ENCODE results near the gene PSMG4.

PSMG4 gene

DNA sequence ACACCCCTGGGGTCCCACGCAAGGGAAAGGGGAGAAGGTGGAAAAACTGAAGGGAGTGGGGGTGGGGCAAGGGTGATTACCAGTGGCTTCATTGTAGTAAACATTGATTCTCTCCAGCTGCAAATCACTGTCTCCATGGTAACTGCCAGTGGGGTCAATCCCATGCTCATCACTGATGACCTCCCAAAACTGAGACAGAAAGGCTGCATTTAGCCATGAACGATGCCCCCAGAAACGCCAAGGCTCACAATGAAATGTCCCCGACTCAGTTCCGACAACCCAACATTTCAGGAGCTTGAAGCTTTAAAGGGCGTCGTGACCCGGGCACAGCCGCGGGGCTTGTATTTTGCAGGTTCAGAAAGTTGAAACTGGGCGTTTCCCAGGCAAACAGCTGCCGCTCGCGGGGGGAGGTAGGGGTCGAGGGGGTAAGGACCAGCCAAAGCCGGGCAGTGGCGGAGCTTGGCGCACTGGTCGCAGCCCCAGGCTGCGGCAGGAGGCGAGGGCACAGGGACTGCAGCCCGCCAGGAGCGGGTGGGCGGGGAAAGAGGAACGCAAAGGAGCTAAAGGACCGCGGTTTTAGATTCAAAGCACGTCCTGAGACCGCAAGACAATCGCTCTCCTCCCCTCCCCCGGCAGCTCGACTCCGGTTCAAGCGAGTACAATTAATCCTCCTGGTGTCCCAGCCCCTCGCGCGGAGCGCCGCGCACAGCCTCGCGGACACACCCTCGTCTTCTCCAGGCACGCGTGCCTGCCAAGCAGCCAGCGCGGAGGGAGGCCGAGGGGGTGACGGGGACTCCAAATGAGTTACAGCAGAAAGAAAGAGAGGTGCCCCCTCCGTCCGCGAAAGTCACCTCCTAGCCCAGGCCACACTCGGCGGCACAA is 32.0 kb upstream of the PSMG4 start:
- DNase-seq (ENCODE audit: low read depth) = no peak
- TF ChIP-seq, protein P1, sequence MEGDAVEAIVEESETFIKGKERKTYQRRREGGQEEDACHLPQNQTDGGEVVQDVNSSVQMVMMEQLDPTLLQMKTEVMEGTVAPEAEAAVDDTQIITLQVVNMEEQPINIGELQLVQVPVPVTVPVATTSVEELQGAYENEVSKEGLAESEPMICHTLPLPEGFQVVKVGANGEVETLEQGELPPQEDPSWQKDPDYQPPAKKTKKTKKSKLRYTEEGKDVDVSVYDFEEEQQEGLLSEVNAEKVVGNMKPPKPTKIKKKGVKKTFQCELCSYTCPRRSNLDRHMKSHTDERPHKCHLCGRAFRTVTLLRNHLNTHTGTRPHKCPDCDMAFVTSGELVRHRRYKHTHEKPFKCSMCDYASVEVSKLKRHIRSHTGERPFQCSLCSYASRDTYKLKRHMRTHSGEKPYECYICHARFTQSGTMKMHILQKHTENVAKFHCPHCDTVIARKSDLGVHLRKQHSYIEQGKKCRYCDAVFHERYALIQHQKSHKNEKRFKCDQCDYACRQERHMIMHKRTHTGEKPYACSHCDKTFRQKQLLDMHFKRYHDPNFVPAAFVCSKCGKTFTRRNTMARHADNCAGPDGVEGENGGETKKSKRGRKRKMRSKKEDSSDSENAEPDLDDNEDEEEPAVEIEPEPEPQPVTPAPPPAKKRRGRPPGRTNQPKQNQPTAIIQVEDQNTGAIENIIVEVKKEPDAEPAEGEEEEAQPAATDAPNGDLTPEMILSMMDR (IDR thresholded peaks at IDR 0.05; ENCODE audit: low read depth, low read length, missing control alignments) = no peak
- H3K4me3 ChIP-seq (ENCODE audit: low read depth, low read length) = peak overlapping the region; percentile 59

DNA sequence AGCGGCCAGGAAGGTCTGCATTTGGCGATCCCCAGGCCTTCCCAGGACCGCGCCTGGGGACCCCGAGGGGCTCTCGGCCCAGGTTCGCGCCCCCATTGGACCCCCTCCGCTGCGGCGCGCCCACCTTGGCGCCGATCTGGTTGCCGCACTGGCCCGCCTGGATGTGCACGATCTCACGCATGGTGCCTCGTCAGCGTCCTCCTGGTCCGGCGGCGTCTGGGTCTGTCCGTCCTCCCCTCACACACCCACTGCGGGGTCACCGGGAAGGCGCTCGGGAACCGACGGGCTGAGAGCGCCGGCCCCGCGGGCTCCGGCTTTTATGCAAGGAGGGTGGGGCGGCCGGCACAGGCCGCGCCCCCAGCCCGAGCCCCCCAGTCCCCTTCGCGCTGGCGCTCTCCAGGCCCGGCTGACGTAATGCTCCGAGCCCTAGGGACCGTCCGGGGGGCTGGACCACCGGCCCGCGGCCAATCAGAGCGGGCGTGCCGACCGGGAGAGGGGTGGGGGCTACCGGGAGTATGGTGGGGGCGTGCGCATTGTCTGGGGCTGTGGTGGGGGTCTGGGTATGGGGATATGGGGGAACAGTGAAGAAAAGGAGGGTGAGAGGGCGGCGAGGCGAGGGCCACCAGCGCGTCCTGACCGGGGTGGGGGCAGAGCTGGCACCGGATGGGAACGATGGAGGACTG is 31.2 kb upstream of the PSMG4 start, which contains the start of gene TUBB2B:
Gene TUBB2B, minus strand, starts transcription at position 291 of the 683 bp plus-strand sequence. Its CDS starts 110 bp downstream, at position 181.
- H3K4me3 ChIP-seq (ENCODE audit: low read depth, low read length) = peak within 1 kb of the TSS; percentile 59
- no peak for DNase-seq (ENCODE audit: low read depth)
- TF ChIP-seq, protein P1 (IDR thresholded peaks at IDR 0.05; ENCODE audit: low read depth, low read length, missing control alignments) = no peak

DNA sequence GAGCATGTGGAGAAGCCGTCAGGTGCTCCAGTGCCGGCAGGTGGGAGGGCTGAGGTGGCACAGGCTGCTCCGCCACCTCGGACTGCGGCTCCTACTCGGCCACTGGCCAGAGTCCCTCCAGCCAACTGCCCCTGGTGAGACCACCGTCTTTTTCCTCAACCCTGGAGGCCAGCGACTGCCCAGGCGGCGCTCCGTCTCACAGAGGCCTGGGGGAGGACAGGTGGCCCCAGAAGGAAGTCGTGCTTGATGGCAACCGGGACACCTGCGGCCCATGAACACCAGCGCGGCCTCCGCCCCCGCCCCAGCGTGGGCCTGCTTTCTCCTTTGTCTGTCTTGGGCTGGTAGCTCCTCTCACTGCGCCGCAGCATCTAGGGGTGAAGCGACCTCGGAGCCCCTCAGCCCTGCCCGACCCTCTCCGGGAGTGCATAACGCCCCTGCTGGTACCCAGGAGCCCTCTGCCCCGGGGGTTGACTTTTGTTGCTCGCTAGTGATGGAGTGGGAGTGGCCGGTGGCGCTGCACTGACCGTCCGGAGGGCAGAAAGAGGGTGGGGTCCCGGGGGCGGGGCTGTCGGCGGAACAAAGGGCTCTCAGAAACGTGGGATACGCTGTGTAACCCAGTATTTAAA is 30.6 kb upstream of the PSMG4 start:
- DNase-seq (ENCODE audit: low read depth) = no peak
- peak overlapping the region; percentile 59 for H3K4me3 ChIP-seq (ENCODE audit: low read depth, low read length)
- TF ChIP-seq, protein P1 (IDR thresholded peaks at IDR 0.05; ENCODE audit: low read depth, low read length, missing control alignments) = no peak

GRCh38 chr6:3228771-3229565 is 29.8 kb upstream of the PSMG4 start:
- DNase-seq (ENCODE audit: low read depth) = no peak
- TF ChIP-seq, protein P1 (IDR thresholded peaks at IDR 0.05; ENCODE audit: low read depth, low read length, missing control alignments) = no peak
- H3K4me3 ChIP-seq (ENCODE audit: low read depth, low read length) = peak overlapping the region; percentile 48

- H3K4me3 ChIP-seq (ENCODE audit: low read depth, low read length) = peak overlapping the region; percentile 48
- DNase-seq (ENCODE audit: low read depth) = no peak
- TF ChIP-seq, protein P1 (IDR thresholded peaks at IDR 0.05; ENCODE audit: low read depth, low read length, missing control alignments) = no peak
Measured at GRCh38 chr6:3229566-3230178, 29.1 kb upstream of the PSMG4 start.

Measured in GM12864 (cell line).